ENCODE results near the gene MT1M.
"Not testable (repeated sequence)": the region's sequence is repeated elsewhere in the genome, so short reads cannot be mapped to it uniquely, and the experiment has no call there.

MT1M gene

DNA sequence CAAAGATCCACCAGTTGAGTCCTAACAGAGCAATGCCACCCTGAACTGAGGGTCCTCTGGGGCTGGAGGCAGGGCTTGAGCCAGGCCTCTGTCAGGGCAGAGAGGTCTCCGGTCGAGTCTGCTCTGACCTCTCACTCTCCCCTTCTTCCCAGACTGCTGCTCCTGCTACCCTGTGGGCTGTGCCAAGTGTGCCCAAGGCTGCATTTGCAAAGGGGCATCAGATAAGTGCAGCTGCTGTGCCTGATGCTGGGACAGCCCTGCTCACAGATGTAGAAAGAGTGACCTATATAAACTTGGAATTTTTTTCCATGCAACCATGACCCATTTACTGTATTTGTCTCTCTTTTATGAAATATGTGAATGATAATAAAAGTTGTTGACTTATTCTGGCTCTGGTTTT, 16.8 kb downstream of the MT1M start:
- DNase-seq (ENCODE audit: low spot score): no peak

DNA sequence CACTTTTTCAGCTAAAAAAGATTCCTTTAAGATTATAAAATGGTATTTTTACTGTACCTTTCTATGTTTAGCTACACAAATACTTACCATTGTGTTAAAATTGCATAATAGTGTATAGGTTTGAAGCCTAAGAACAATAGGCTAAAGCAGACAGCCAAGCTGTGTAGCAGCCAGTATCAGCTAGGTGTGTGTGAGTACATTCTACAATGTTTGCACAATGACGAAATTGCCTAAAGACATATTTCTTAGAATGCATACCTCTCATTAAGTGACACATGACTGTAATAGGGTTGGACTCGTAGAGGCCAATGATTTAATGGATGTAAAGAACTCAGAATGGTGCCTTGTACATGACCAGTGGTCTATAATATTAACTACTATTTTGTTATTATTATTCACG, 17.4 kb downstream of the MT1M start:
- no peak for DNase-seq (ENCODE audit: low spot score)

DNA sequence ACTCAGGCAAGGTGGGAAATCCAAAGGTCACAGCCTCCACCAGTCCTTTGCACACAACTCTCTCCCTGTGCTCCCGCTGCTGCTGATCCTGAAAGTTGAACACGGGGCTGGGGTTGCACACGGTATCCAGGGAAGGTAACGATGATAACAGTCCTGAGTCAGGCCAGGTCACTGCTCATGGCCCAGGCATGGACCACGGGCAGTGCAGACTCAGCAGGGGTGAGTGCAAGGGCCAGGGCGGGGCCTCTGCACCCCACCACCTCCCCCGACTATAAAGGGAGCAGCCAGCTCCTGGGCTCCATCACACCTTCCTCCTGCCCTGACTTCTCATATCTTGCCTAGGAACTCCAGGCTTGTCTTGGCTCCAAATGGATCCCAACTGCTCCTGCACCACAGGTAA, 19.1 kb downstream of the MT1M start, which contains the start of gene MT1B:
TSS of gene MT1B (plus strand) at position 301 of the 400 bp plus-strand sequence. CDS start at position 369, 68 bp downstream.
- no peak for DNase-seq (ENCODE audit: low spot score)

GRCh38 chr16:56652600-56652999, 20.1 kb downstream of the MT1M start:
- DNase-seq (ENCODE audit: low spot score): no peak

GRCh38 chr16:56653218-56653617, 20.8 kb downstream of the MT1M start:
- no peak for DNase-seq (ENCODE audit: low spot score)

DNA sequence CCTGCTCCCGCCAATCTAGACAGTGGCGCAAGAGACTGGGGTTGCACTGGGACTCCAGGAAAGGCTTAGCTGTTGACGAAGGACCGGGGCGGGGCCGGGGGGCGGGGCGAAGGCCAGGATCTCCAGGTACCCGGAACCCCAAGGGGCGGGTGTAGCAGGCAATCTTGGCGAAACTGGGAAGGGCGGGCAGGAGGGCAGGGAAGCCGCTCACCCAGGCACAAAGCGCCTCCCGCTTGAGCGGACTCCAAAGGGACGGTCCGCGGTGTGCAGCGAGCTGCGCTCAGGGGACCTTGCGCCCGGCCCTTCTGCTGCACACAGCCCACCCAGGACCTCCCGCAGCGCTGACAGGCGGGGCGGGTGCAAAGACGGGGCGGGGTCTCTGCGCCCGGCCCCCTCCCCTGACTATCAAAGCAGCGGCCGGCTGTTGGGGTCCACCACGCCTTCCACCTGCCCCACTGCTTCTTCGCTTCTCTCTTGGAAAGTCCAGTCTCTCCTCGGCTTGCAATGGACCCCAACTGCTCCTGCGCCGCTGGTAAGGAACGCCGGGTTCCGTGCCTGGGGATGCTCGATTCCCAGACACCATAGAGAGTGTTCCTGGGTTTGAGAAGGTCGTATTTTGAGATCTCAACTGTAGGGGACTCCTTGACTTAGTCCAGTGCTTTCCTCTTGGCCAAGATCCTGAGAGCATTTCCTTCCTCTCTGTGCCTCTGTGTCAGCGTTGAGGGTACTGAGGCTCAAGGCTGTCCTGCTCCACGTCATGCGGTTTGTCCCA, 25.3 kb downstream of the MT1M start, which contains the start of gene MT1F:
TSS of gene MT1F (plus strand) at position 405 of the 772 bp plus-strand sequence. CDS start at position 505, 100 bp downstream.
- peak; percentile 28 for DNase-seq (ENCODE audit: low spot score)

DNA sequence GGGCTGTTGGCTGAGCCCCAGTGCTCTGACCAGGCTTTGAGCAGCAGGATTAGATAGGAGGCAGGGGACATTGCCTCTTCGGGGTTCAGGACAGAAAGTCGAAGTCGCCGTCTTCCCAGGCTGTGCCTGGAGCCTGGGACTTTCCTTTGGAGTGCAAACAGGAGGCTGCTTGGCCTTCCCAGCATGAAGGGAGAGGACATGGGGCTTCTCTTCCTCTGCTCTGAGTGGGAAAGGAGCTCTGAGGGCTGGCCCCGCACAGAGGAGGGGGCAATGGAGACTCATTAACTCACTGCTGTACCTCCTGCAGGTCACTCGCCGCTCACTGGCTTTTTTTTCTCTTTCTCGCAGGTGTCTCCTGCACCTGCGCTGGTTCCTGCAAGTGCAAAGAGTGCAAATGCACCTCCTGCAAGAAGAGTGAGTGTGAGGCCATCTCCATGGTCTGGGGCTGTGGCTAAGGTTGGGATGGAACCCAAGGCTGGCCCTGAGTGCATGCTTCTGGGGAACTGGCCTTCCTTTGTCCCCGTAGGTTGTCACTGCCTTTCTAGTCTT, 25.9 kb downstream of the MT1M start:
- no peak for DNase-seq (ENCODE audit: low spot score)

DNA sequence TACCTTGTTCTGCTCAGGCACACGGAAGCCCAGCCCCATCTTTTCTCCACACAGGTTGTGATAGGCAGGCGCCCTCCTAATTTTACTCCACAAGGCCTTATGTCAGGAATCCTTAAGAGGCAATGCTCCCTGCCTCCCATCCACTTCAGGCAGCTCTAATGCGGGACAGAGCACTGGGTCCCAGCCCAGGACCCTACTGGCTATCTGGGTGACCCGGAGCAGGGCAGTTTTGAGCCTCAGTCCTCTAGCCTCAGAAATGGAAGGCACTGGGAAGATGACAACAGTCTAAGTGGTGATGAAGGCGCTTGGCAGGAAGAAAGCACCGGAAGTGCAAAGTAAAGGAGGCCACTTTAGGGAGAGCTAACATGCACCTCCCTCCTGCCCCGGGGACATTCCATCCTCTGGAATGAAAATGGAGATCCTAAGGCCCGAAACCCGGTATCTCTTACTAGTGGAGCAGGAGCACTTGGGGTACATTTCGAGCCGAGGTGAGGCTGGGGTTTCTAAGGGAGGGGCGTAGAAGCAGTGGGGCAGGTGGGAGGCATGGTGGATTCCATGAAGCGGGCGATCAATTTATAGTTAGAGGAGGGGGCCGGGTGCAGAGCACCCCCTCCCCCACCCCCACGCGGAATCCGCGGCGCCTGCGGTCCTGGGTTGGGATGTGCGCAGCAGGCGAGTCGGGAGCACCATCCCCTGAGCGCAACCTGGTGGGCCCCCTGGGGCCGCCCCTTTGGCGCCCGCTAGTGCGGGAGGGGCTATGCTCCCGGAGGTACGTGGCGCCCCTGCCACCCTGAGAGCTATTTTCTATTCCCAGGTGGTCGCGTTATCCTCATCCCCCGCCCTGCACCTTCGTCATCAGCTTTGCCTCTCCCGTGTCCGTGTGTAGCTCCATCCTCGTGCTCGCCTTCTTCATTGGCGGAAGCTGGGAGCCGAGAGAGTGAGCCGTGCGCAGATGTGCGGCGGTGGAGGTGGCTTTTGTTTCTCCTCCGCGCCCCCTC, 30.2 kb downstream of the MT1M start:
- no peak for DNase-seq (ENCODE audit: low spot score)

DNA sequence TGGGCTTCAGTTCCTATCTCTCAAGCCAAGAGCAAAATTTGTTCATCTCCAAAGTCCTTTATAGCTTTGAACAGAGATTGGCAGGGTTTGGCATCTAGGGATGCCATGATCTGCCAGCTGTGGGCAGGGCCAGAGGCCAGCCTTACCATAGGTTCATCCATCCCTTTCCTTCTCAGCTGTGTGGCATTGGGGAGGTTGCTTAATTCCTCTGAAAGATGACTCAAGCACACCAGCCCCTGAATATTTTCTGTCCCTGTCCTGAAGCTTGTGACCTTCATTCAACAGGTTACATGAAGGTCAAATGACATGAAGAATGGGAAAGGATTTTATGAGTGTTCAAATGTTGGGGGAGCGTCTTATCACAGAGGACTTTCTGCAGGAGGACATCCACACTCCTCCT, 32.0 kb downstream of the MT1M start:
- DNase-seq (ENCODE audit: low spot score): no peak

GRCh38 chr16:56665286-56666261, 33.1 kb downstream of the MT1M start:
- not testable (repeated sequence) for DNase-seq (ENCODE audit: low spot score)

- DNase-seq (ENCODE audit: low spot score): no peak
Measured at GRCh38 chr16:56667581-56668571, 35.4 kb downstream of the MT1M start, which contains the start of gene MT1G. MT1G (minus strand) TSS chr16:56668065; CDS start chr16:56667993, 72 bp downstream.

DNA sequence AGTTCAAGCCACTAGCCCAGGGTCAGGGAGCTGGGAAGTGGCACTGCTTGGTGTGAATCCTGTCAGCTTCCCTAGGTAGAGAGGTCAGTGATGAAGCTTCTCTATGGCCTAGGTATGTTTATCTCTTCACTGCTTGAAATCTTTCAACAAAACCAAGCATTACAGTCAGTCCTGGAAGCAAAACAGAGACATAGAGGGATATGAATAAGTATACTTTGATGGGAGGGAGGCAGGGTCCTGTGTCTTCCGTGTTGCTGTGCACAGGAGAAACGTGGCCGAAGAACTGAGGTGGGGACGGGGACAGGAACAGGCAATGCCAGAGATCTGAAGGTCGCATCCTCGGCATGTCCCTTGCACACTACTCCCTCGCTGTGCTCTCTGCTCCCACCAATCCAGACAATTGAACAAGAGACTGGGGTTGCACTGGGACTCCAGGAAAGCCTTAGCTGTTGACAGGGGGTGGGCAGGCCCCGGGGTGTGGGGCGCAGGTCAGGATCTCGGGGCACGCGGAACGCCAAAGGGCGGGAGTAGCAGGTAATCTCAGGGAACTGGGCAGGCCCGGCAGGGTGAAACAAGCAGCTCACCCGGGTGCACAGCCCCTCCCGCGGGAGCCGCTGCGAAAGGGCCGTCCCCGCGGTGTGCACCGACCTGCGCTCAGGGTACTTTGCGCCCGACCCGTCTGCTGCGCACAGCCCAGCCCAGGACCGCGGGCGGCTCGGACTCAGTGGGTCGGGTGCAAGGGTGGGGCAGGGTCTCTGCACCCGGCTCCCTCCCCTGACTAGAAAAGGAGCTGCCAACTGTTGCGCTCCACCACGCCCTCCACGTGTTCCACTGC, 36.8 kb downstream of the MT1M start, which contains the start of gene MT1H:
TSS of gene MT1H (plus strand) at position 810 of the 835 bp plus-strand sequence. CDS start 71 bp downstream, outside the sequence.
- no peak for DNase-seq (ENCODE audit: low spot score)

GRCh38 chr16:56669840-56670619, 37.6 kb downstream of the MT1M start:
- no peak for DNase-seq (ENCODE audit: low spot score)

DNA sequence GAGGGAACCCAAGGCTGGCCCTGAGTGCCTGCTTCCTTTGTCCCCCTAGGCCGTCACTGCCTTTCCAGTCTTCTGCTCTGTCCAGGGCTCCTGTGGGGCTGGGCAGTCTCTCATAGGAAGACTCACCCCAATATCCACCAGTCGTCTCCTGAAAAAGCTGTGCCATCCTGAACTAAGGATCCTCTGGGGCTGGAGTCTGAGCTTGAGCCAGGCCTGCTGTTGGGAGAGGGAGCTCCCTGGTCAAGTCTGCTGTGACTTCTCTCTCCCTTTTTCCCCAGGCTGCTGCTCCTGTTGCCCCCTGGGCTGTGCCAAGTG, 38.1 kb downstream of the MT1M start:
- no peak for DNase-seq (ENCODE audit: low spot score)

- not testable (repeated sequence) for DNase-seq (ENCODE audit: low spot score)
Measured at GRCh38 chr16:56671691-56672090, 39.2 kb downstream of the MT1M start.

DNA sequence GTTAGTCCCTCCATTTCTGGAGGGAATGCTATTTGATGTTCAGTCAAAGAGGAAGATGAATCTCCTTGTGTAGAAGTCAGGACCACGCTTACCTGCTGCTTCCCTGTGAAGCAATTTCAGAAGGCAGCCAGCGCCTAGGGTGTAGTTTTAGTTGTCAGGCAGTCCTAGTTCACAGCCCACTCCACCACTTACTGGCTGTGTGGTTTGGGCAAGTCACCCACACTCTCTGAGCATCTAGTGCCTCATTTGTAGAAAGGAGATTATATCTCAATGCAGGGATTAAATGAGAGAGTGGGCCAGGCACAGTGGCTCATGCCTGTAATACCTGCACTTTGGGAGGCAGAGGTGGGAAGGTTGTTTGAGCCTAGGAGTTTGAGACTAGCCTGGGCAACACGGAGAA, 39.7 kb downstream of the MT1M start:
- DNase-seq (ENCODE audit: low spot score): not testable (repeated sequence)

GRCh38 chr16:56672761-56673536, 40.5 kb downstream of the MT1M start:
- no peak for DNase-seq (ENCODE audit: low spot score)
